Activated CD8-positive, alpha-beta T cell treated with anti-CD3 and anti-CD28 coated beads for 36 hours (primary cell): ENCODE results near the gene PHKA1. TPM values are rescaled to one million over a fixed set of nuclear protein-coding genes. Genes with fewer than 3 reads are reported as not detected.
A peak's percentile ranks its signal among the peaks of the same experiment; 100 is the strongest.

ENCODE experiments used
- ATAC-seq: fragments of 200-7000 bp; cut with Tn5 transposase; one replicate; pipeline ENCODE4 v1.10.0; 2021; ENCODE audit warnings: mild to moderate bottlenecking, moderate library complexity
- CTCF ChIA-PET: fragments of 350-600 bp; sonication (Branson Sonifier 250); formaldehyde crosslinking; loops from one replicate; lab custom pipeline; 2021; ENCODE audit warnings: antibody characterized with exemption; lab: Charles Lee
- POLR2A ChIA-PET: fragments of 350-600 bp; sonication (Branson Sonifier 250); formaldehyde crosslinking; loops from one replicate; lab custom pipeline; 2021; ENCODE audit warnings: antibody characterized with exemption; lab: Charles Lee
- DNase-seq: peaks from one replicate; pipeline ENCODE4 v3.0.0-alpha.2; 2020
- H3K27ac Mint-ChIP-seq: one replicate; pipeline ENCODE4 v1.8.0; 2021; ENCODE audit warnings: mild to moderate bottlenecking, mixed read lengths
- H3K27me3 Mint-ChIP-seq: one replicate; pipeline ENCODE4 v1.8.0; 2021; ENCODE audit warnings: mixed read lengths
- H3K36me3 Mint-ChIP-seq: one replicate; pipeline ENCODE4 v1.8.0; 2021; ENCODE audit warnings: low read depth, mixed read lengths
- H3K4me1 Mint-ChIP-seq: one replicate; pipeline ENCODE4 v1.8.0; 2021; ENCODE audit warnings: low read depth, mixed read lengths
- H3K4me3 Mint-ChIP-seq: one replicate; pipeline ENCODE4 v1.8.0; 2021; ENCODE audit warnings: mild to moderate bottlenecking, moderate library complexity, mixed read lengths
- H3K9me3 Mint-ChIP-seq: one replicate; pipeline ENCODE4 v1.8.0; 2021; ENCODE audit warnings: mixed read lengths
- intact Hi-C: fragments of 100-400 bp; cut with micrococcal nuclease; formaldehyde crosslinking; loops from one replicate; pipeline ENCODE4 v1.10.0; 2022
- total RNA-seq, 2 experiments: library from RNA; stranded (reverse); gene quantifications; one replicate each; pipeline ENCODE4 v1.2.3, GENCODE V29; 2021
- TF ChIP-seq, protein P1 (sequence below): fragments of 200-600 bp; IDR thresholded peaks from one replicate; pipeline ENCODE4 v1.8.0; 2022; ENCODE audit warnings: antibody characterized with exemption, mild to moderate bottlenecking

PHKA1 gene
- total RNA-seq, 2 experiments from 2014 or later = 6.9 to 8.0 TPM

DNA sequence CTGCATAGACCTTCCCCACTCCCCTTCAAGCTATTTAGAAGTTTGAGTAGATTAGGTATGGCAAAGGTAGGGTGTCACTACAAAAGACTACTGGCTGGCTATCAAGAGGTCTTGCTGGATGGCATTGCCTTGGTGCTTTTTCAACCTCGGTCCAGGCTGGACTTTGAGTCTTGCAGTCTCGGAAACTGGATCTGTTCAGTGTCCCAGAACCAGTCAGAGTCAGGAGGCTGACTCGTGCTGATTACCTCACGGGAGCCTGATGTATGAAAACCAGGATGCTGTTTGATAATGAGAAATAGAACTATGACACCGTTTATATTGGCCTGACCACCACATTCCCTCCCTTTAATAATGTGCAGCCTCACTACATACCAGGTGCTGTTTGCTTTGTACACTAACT, 2.7 kb upstream of the PHKA1 start:
- ChIA-PET CTCF (no interaction called here), POLR2A (no interaction called here)
- peaks cover 3% of the 10 kb centered on the region for H3K36me3 Mint-ChIP-seq
- H3K9me3 Mint-ChIP-seq = no peaks in the 10 kb centered on the region
- no peak for ATAC-seq
- H3K4me1 Mint-ChIP-seq = peaks cover 13% of the 10 kb centered on the region
- H3K4me3 Mint-ChIP-seq = no peak overlapping the region
- peaks cover 3% of the 10 kb centered on the region for H3K27me3 Mint-ChIP-seq
- TF ChIP-seq, protein P1, sequence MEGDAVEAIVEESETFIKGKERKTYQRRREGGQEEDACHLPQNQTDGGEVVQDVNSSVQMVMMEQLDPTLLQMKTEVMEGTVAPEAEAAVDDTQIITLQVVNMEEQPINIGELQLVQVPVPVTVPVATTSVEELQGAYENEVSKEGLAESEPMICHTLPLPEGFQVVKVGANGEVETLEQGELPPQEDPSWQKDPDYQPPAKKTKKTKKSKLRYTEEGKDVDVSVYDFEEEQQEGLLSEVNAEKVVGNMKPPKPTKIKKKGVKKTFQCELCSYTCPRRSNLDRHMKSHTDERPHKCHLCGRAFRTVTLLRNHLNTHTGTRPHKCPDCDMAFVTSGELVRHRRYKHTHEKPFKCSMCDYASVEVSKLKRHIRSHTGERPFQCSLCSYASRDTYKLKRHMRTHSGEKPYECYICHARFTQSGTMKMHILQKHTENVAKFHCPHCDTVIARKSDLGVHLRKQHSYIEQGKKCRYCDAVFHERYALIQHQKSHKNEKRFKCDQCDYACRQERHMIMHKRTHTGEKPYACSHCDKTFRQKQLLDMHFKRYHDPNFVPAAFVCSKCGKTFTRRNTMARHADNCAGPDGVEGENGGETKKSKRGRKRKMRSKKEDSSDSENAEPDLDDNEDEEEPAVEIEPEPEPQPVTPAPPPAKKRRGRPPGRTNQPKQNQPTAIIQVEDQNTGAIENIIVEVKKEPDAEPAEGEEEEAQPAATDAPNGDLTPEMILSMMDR = no peak
- no peak overlapping the region for H3K27ac Mint-ChIP-seq
- no peak for DNase-seq
- intact Hi-C loops = no loop called here

DNA sequence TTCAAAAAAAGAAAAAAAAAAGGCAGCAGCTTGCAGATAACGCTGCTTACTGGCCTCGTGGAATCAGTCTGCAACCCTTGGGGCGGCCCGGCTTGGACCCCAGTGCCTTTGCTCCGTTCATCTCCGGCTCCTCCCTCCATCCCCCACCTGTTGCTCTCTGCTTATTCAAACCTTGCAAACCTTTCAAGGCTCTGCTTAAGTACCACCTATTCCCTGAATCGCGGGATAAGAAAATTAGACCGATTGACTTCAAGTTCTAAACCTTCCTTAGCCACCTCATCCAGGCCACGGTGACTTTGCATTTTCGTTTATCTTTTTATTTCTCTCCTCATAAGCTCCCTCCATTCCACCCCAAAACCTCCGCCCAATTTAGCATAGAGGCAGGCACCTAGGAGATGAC, 1.4 kb upstream of the PHKA1 start:
- peaks cover 3% of the 10 kb centered on the region for H3K27me3 Mint-ChIP-seq
- H3K4me3 Mint-ChIP-seq = peak overlapping the region; percentile 15
- H3K27ac Mint-ChIP-seq = no peak overlapping the region
- H3K36me3 Mint-ChIP-seq = peaks cover 3% of the 10 kb centered on the region
- intact Hi-C loops = no loop called here
- ChIA-PET CTCF (no interaction called here), POLR2A (interaction anchor here (1.6 kb wide), 1 partner anchor 143 kb away, joined by 4 read pairs; the partner anchor contains the start of gene HDAC8)
- no peak for DNase-seq
- H3K4me1 Mint-ChIP-seq = peaks cover 9% of the 10 kb centered on the region
- ATAC-seq = no peak
- H3K9me3 Mint-ChIP-seq = no peaks in the 10 kb centered on the region
- TF ChIP-seq, protein P1 = no peak

DNA sequence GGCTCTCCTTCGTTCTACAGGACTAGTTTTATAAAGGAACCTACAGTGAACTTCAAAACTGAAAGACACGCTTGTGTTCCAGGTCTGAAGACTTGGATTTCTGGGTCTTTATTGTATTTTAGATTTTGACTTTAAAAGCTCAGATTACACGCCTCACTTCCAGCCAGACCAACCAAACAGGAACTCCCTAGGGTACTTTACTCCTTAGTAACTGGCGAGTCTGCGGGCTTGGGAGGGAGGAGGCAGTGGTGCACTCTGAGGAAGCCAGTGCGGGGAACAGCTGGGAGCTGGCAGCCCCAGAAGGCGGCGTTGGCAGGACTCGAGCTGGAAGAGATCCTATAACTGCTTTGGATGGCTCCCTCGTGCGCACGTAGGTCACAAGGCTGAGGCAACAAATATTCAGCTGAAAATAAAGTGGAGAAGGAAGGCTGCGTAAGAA, 391 bp upstream of the PHKA1 start:
- TF ChIP-seq, protein P1 = no peak
- ATAC-seq = no peak
- ChIA-PET CTCF (no interaction called here), POLR2A (interaction anchor here (1.3 to 2.0 kb wide), 3 partner anchors 142 to 439 kb away, joined by 4 to 6 read pairs (median 6); partner anchors contain the start of genes HDAC8 and RPS4X)
- Mint-ChIP-seq H3K4me1 (peaks cover 9% of the 10 kb centered on the region), H3K36me3 (peaks cover 4% of the 10 kb centered on the region), H3K27ac (peak overlapping the region; percentile 83), H3K9me3 (no peaks in the 10 kb centered on the region), H3K4me3 (peak overlapping the region; percentile 75), H3K27me3 (peaks cover 3% of the 10 kb centered on the region)
- intact Hi-C loops = no loop called here
- DNase-seq = peak; percentile 2

DNA sequence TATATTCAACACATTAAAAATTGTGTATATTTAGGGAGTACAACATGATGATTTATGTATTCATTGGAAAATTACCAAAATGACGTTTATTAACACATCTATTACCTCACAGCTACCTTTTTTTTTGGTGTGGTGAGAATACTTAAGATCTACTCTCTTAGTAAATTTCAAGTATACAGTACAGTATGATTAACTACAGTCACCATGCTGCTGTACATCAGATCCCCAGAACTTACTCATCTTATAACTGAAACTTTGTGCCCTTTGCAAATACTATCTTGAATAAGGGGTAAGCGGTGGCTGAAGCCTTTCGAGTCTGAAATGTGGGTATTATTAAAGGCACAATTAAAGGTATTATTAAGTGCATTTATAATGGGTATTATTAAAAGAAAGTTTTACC, 976 bp downstream of the PHKA1 start:
- DNase-seq = no peak
- intact Hi-C loops = no loop called here
- Mint-ChIP-seq H3K4me3 (peak overlapping the region; percentile 75), H3K4me1 (peaks cover 12% of the 10 kb centered on the region), H3K36me3 (peaks cover 9% of the 10 kb centered on the region), H3K27me3 (peaks cover 3% of the 10 kb centered on the region), H3K9me3 (no peaks in the 10 kb centered on the region), H3K27ac (peak overlapping the region; percentile 55)
- TF ChIP-seq, protein P1 = no peak
- ChIA-PET CTCF (no interaction called here), POLR2A (interaction anchor here (1.0 to 2.0 kb wide), 2 partner anchors 92 to 436 kb away, joined by 3 to 6 read pairs; partner anchors contain the start of gene RPS4X)
- ATAC-seq = peak; percentile 54

DNA sequence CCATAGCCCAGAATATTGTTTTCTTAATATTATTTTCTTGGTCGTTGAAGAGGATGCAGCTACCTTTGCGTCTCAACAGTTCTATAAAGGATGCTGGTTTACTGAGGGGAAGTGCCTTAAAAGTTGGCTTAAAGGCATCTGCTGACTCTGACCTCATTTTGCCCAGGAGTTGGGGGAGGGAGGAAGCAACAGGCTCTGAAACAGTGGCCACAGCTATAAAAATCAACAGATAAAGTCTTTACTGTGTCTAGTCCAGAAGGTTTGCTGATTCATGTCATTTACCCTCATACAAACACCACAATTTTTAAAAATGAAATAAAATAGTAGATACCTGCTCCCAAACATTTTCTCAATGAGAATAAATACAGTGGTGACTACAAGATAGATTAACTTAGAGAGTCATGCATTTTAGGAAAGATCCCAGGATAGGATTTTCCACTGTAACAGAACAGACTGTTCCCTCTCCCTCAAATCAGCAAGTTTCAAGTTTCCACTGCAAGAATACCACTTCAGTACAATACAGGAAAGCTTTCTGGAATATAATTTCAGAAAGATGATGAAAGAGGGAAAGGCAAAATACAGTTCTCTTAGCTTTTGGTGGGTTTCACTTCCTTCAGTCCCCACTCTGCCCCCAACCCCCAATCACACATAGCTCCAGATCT, 1.9 kb downstream of the PHKA1 start:
- CTCF ChIA-PET = no interaction called here
- no peak for ATAC-seq
- intact Hi-C loops = no loop called here
- POLR2A ChIA-PET = no interaction called here
- Mint-ChIP-seq H3K27ac (no peak overlapping the region), H3K4me1 (peaks cover 12% of the 10 kb centered on the region), H3K36me3 (peaks cover 9% of the 10 kb centered on the region), H3K9me3 (no peaks in the 10 kb centered on the region), H3K4me3 (peak overlapping the region; percentile 75), H3K27me3 (peaks cover 3% of the 10 kb centered on the region)
- no peak for DNase-seq
- TF ChIP-seq, protein P1 = no peak
